Esophagus squamous epithelium (tissue), 4 donors: ENCODE measurements around the gene NDC80.
"Not testable (repeated sequence)": the region's sequence is repeated elsewhere in the genome, so short reads cannot be mapped to it uniquely, and the experiment has no call there.

Experiments
- POLR2A ChIP-seq, 4 donors: fragments of 450-650 bp; IDR thresholded peaks; one replicate each; pipeline ENCODE4 v1.6.1; 2017; ENCODE audit warnings: antibody characterized with exemption in 4 of 4, mild to moderate bottlenecking in 4 of 4, moderate library complexity in 3 of 4
- TF ChIP-seq, protein P1 (sequence below), 6 experiments: fragments of 450-650 bp in 4 of 6; fragments of 200-600 bp in 2 of 6; sonication (generic) in 2 of 6; IDR thresholded peaks; one replicate each; pipeline ENCODE4 v1.5.1; 2016 to 2019; ENCODE audit warnings: antibody characterized with exemption in 6 of 6, mild to moderate bottlenecking in 4 of 6, moderate library complexity in 4 of 6

DNA sequence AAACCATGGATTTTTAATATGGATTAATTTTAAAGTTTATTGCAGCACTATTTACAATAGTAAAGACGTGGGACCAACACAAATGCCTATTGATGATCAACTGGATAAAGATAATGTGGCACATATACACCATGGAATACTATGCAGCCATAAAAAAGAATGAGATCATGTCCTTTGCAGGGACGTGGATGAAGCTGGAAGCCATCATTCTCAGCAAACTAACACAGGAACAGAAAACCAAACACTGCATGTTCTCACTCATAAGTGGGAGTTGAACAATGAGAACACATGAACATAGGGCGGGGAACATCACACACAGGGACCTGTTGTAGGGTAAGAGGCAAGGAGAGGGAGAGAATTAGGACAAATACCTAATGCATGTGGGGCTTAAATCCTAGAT, 89.5 kb downstream of the NDC80 start:
- TF ChIP-seq, protein P1, sequence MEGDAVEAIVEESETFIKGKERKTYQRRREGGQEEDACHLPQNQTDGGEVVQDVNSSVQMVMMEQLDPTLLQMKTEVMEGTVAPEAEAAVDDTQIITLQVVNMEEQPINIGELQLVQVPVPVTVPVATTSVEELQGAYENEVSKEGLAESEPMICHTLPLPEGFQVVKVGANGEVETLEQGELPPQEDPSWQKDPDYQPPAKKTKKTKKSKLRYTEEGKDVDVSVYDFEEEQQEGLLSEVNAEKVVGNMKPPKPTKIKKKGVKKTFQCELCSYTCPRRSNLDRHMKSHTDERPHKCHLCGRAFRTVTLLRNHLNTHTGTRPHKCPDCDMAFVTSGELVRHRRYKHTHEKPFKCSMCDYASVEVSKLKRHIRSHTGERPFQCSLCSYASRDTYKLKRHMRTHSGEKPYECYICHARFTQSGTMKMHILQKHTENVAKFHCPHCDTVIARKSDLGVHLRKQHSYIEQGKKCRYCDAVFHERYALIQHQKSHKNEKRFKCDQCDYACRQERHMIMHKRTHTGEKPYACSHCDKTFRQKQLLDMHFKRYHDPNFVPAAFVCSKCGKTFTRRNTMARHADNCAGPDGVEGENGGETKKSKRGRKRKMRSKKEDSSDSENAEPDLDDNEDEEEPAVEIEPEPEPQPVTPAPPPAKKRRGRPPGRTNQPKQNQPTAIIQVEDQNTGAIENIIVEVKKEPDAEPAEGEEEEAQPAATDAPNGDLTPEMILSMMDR (IDR thresholded peaks at IDR 0.05) = not testable (repeated sequence)
- not testable (repeated sequence) for TF ChIP-seq POLR2A (IDR thresholded peaks at IDR 0.05)
